Measurements from ENCODE around the gene MAPK8IP2.

GRCh38 chr22:50610041-50610451 lies 9.5 kb downstream of the MAPK8IP2 start:
- TF ChIP-seq CTCF (IDR thresholded peaks at IDR 0.05) (no peak), POLR2A (IDR thresholded peaks at IDR 0.05) (no peak), EP300 (IDR thresholded peaks at IDR 0.05) (no peak), POLR2AphosphoS5 (IDR thresholded peaks at IDR 0.05) (no peak)
